PFSK-1 (cell line): ENCODE data around the gene C16orf78.

ENCODE experiments used
- POLR2AphosphoS5 ChIP-seq: IDR thresholded peaks from 2 replicates; pipeline ENCODE4 v1.6.1; 2012; ENCODE audit warnings: low read depth, mild to moderate bottlenecking, control low read depth, low read length, moderate library complexity
- SIN3A ChIP-seq: IDR thresholded peaks from 2 replicates; pipeline ENCODE4 v1.6.1; 2012; ENCODE audit warnings: mild to moderate bottlenecking, low read length, moderate library complexity, borderline replicate concordance; ENCODE audit not compliant: insufficient read depth
- TAF1 ChIP-seq: IDR thresholded peaks from 2 replicates; pipeline ENCODE4 v1.6.1; 2012; ENCODE audit warnings: low read length, control low read depth, borderline replicate concordance; ENCODE audit not compliant: insufficient read depth
- TF ChIP-seq, protein P1 (sequence below), 2 experiments: IDR thresholded peaks; 2 replicates each; pipeline versions ENCODE4 v1.6.1 to v1.8.0; 2011 to 2012; ENCODE audit warnings: low read depth in 2 of 2, low read length in 2 of 2, control low read depth in 1 of 2, inconsistent platforms in 1 of 2, mild to moderate bottlenecking in 1 of 2, moderate library complexity in 1 of 2; ENCODE audit not compliant: insufficient read depth in 1 of 2

DNA sequence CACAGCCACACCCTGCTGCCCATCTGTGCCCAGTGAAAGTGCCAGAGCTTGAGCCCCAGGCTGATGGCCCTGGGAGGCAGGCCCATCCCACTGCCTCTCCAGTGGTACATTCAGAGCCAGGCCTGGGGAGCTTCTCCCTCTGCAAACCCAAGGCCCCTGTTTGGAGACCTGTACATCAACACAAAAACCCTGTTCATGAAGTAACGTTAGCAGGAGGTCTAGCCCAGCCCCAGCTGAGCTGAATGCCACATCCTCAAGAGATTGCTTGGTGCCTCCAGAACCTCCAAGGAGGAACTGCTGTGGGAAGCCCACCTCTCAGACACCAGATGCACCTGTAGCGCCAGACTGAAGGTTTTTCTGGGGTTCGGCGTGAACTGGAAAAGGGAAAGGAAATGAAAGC, 31.5 kb downstream of the C16orf78 start:
- TF ChIP-seq, protein P1, sequence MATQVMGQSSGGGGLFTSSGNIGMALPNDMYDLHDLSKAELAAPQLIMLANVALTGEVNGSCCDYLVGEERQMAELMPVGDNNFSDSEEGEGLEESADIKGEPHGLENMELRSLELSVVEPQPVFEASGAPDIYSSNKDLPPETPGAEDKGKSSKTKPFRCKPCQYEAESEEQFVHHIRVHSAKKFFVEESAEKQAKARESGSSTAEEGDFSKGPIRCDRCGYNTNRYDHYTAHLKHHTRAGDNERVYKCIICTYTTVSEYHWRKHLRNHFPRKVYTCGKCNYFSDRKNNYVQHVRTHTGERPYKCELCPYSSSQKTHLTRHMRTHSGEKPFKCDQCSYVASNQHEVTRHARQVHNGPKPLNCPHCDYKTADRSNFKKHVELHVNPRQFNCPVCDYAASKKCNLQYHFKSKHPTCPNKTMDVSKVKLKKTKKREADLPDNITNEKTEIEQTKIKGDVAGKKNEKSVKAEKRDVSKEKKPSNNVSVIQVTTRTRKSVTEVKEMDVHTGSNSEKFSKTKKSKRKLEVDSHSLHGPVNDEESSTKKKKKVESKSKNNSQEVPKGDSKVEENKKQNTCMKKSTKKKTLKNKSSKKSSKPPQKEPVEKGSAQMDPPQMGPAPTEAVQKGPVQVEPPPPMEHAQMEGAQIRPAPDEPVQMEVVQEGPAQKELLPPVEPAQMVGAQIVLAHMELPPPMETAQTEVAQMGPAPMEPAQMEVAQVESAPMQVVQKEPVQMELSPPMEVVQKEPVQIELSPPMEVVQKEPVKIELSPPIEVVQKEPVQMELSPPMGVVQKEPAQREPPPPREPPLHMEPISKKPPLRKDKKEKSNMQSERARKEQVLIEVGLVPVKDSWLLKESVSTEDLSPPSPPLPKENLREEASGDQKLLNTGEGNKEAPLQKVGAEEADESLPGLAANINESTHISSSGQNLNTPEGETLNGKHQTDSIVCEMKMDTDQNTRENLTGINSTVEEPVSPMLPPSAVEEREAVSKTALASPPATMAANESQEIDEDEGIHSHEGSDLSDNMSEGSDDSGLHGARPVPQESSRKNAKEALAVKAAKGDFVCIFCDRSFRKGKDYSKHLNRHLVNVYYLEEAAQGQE (IDR thresholded peaks at IDR 0.05; ENCODE audit: insufficient read depth in 1 of 2, low read depth in 2 of 2, low read length in 2 of 2), result no peak
- TF ChIP-seq TAF1, result no peak
- no peak for TF ChIP-seq POLR2AphosphoS5
- TF ChIP-seq SIN3A, result no peak
